GM18517 (cell line): ENCODE data around the gene FGF21.
A peak's percentile ranks its signal among the peaks of the same experiment; 100 is the strongest.
"Not testable (repeated sequence)": the region's sequence is repeated elsewhere in the genome, so short reads cannot be mapped to it uniquely, and the experiment has no call there.

ENCODE experiments used
- ATAC-seq: cut with Tn5 transposase; IDR thresholded peaks from one replicate; pipeline ENCODE4 v1.9.1; 2021; ENCODE audit warnings: mild to moderate bottlenecking, moderate library complexity; ENCODE audit not compliant: unreplicated experiment

Gene FGF21, protein sequence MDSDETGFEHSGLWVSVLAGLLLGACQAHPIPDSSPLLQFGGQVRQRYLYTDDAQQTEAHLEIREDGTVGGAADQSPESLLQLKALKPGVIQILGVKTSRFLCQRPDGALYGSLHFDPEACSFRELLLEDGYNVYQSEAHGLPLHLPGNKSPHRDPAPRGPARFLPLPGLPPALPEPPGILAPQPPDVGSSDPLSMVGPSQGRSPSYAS

DNA sequence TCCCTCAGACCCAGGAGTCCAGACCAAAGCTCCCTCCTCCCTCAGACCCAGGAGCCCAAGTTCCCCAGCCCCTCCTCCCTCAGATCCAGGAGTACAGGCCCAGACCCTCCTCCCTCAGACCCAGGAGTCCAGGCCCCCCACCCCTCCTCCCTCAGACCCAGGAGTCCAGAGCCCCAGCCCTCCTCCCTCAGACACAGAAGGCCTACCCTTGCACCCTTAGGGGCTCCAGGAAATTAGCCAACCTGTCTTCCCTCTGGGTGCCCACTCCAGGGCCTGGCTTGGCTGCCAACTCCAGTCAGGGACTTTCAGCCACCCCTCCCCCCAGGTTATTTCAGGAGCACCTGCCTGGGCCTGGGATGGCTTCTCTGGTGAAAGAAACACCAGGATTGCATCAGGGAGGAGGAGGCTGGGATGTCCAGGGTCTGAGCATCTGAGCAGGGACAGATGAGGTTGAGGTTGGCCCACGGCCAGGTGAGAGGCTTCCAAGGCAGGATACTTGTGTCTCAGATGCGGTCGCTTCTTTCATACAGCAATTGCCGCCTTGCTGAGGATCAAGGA, at the start of gene FGF21:
TSS of gene FGF21 (plus strand) at position 441 of the 558 bp plus-strand sequence. CDS start 713 bp downstream, outside the sequence.
- ATAC-seq = no peak

DNA sequence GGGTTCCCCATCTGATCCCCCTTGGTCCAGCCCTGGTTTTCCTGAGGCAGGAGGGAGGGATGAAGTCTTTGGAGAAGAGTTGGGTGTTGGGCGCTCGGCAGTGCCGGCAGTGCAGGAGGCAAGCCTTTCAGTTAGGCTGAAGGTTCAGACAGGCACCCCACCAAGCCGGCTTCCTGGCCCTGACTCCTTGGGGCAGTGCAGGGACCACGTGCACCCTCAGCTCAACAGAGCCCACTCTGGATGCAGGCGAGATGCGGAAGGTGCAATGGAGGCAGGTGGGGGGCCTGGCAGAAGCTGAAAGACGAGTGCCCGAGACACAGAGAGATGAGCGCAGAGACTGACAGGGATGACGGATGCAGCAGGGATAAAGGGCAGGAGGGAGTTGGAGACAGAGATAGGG, 46.9 kb upstream of the FGF21 start:
- ATAC-seq = no peak

DNA sequence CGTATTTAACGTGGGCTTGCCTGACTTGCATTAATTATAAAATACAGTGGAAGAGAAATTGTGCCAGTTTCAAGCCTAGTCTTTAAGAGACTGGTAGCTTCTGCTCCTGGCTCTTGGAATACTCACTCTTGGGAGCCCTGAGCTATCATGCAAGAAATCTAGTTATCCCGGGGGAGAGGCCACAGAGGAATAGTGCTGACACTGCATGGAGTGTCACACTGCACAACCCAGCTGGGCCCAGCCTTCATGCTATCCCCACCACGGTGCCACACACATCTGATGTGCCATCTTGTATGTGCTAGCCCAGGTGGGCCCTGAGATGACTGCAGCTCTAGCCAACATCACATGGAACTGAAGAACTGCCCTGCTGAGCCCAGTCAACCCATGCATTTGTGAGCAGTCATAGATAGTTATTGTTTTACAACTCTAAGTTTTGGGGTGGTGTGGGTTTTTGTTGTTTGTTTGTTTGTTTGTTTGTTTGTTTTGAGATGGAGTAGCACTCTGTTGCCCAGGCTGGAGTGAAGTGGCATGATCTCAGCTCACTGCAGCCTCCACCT, 44.1 kb upstream of the FGF21 start:
- no peak for ATAC-seq

DNA sequence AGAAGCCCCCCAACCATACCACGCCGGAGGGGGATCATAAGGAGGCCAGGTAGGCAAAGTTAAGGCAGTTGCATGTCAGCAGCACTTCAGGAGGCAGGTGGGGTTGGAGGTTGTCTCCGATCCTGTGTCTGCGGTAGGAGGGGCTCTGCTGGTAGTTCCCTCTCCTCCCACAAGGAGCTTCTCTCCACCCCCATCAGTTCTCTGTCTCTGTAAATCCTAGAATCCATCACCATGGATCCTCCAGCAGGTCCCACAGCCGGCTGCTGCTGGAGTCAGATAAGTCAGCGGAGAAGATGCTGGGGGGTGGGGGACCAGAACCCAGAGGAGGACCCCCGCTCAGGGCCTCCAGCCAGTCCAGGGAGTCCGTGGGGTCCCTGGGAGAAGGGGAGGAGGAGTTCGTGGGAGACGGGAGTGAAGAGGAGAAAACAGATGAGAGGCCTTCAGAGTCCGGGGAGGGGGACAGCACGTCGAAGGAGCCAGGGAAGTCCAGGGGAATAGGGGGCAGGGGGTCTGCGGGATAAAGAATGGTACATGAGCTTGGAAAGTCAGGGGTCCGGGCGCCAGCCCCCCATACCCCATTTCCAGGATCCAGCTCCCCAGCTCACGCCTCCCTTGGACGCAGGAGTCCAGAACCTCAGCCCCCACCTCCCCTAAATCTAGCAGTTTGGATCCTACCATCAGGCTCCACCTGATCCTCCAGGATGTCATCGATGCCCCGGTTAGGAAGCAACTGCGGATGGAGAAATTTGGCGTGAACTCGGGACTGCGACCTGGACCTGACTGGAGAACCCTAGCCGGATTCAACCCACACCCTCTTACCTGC, 42.1 kb upstream of the FGF21 start:
- no peak for ATAC-seq

DNA sequence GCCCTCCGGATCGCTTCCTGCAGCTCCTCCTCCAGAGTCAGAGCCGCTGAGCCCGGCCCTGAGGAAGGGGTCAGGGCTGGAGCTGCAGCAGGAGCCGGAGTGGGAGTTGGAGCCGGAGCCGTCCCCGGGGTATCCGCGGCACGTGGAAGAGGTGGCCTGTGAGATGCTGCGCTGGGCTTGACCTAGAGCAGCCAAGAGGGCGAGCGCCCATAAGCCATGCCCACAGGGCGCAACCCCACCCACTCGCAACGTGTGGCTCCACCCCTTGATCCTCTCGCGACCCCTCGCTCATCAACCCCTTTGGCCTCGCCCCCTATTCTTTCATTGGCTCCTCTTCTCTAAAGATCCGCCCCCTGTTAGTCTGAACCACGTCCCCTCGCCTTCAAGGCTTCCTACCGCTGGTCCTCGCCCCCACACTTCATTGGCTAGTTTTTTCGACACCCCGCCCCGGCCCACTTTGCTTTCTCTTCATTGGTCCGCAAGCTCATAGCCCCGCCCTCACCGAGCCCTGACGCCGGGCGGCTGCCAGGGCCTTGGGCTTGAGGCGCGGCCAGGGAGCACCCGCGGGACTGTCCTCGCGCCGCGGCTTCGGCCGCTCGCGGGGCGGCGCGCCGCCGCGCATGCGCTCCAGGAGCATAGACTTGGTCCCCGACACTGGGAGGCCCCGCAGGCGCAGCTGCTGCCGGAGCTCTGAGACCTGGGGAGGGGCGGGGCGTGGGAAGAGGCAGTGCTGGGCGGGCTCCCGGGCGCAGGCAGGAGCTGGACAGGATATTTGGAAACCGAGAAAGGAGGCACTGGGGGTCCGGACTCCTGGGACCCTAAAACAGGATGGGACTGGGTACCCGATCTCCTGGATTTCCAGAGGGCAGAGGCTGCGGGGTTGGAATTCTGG, 41.2 kb upstream of the FGF21 start:
- peak; percentile 92 for ATAC-seq

DNA sequence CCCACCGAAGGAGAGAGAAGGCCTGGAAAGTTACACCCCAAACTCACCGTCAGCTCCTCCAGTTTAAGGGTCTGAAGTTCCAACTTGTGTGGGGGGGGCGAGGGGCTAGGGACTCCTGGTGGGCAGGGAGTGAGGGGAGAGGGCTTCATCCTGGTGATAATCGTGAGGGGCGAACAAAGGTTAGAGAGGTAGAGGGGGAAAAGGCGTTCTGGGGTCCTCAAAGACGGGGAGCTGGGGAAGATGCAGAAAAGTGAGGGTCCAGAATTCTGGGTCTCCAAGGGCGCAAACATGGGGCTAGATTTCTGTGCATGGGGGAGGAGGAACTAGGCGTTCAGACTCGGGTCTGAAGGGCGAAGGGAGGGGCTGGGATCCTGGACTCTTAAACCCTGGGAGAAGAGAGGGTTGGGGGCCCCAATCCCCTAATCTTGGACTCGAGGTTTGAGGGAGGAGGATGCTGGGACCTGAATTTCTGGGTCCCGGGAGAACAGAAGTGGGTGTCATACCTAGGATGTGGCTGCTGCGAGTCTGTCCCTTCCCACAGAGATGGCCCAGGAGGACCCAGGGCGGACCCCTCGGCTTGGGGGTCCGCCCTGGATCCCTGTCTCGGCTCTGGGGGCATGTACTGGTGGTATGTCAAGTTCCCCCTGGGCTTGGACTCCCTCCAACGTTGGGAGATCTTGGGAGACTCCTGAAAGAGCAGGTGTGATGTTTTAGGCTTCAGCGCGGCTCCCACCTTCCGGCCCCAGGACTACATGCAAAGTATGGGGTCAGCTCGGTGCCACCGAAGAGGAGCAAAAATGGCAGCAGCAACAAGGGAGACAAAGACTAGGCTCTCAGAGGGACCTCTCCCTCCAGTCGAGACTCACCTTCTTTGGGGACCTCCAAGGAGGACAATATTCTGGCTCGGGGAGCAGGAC, 40.3 kb upstream of the FGF21 start:
- no peak for ATAC-seq

DNA sequence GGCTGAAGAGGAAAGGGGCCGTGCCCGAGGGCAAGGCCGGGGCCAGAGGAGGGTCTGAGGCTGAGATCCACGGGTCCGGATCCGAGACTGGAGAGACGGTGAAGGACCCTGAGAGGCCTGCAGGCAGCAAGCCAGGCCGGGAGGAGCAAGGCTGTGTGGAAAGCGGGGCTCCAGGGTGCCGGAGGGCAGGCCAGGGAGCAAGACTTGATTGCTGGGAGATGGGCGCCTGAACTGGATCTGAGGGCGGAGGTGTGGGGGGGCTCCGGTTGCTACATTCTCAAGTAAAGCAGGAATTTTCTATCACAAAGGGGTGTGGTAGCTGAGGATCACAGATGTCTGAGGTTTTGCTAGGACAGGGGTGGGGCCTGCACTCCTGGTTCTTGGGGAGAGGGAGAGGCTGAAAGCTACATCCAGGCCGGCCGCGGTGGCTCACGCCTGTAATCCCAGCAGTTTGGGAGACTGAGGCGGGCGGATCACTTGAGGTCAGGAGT, 39.6 kb upstream of the FGF21 start:
- no peak for ATAC-seq

DNA sequence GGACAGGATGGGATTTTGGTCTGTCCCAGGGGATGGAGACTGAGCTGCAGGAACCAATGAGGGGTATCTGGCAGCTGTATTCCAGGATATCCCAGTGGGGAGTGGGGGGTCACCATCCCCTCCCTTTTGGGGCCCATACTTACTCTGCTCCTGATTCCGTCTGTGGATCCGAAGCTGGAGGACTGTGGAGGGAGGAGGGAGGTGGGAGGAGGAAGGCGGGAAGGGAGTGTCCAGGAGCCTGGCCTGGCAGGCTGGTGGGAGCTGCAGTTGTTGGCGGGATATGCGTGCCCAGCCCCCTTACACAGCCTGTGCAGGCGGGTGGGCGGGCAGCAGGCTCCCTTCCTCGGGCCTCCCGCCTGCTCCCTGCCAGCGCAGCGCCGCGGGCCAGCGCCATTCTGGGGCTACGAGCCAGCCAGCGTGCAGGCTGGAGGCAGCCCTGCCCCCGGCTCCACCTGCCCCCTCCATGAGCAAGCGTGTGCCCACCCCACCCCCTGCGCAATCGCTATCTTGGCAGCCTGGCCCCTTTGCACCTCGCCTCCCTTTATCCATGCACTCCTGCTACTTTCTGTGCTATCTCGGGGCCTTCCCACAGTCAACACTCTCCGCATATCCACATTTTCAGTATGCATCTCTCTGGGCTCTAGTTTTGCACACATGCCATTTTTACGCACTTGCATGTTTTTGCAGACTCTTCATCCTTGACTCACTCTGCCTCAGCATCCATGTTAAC, 38.6 kb upstream of the FGF21 start:
- no peak for ATAC-seq

DNA sequence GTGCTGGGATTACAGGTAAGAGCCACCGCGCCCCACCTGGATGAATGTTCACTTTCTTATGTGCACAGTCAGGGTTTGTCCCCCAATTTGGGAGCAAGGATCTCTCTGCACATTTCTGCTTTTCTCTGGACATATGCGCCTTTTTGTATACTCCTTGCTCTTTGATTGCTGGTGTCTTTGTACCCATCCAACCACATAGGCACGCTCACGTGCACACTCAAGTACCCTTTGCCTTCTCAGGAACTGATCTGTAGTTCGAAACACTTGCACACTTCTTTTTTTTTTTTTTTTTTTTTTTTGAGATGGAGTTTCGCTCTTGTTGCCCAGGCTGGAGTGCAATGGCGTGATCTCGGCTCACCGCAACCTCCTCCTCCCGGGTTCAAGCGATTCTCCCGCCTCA, 37.2 kb upstream of the FGF21 start:
- ATAC-seq = not testable (repeated sequence)

DNA sequence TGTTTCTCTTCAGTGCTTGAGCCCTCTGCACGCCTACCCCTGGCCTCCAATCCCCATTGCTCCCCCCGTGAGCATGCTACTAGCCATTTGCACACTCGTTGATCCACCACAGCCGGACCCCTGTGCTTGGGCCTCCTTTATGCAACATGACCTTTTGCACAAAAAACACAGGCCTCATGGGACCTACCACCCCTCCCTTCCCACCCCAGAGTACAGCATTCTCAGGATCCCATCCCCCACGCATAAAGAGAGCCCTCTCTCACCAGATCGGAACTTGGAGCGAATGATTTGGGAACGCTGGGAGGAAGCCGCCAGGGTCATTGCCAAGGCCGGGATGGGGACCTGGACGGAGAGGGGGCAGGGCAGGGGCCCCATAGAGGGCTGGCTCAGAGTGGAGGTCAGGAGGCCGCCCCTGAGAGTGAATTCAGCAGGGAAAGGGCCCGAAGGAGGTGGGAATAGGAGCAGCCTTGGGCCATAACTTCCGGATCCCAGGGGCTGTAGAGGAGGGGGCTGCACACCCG, 36.6 kb upstream of the FGF21 start:
- ATAC-seq = no peak

DNA sequence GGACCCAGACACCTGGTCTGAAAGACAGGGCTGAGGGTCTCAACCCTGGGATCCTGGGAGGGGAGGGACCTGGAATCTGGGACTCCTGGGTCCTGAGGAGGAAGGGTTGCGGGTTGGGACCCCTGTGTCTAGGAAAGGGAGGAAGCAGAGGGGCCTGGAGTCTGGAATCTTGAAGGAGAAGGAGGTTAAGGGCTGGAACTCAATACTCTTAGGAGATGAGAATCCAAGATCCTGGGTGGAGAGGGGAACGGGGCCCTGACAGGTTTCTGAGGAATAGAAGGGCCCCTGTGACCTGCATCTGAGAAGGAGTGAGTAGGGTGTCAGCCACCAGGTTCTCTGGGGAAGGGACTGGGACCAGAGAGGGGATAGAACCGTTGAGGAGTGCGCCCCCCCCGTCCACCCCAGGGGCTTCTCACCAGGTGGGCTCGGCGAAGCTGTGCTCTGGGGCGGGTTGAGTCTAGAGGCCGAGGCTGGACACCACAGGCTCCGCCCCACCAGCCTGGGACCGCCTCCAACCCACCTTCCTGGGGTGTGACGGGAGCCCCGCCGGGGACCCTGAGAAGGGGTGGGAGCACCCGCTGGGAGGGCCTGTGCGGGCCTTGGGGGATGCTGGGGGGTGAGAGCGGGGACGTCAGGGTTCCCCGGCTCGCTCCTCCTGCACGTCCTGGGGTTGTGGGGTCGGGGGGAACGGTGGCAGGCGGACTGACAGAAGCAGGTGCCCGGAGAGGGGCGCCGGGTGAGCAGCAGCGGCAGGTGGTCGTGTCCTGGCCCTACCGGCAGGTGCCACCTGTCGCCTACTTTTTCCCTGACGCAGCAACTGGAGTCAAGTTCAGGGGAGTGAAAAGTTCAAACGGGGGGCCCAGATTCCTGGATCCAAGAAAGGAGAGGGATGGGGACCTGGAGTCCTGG, 35.8 kb upstream of the FGF21 start, which contains the start of gene MAMSTR:
TSS of gene MAMSTR (minus strand) at position 463 of the 909 bp plus-strand sequence. CDS start 694 bp downstream, outside the sequence.
- ATAC-seq = no peak

DNA sequence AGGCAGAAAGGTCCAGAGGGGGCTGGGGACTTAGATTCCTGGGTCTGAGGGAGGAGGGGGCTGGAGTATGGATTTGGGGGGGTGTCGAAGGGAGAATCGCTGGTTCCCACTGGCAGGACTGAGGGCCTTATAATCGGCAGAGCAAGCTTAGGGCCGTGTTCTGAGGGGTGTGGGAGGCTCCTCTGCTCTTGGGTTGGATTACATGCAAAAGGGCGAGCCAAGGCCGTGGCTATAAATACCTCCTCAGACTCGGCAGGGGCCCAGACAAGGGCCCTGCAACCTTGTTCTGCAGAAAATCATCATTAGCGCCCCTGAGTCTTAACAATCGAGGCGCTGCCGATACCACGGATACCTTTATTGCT, 35.1 kb upstream of the FGF21 start:
- peak; percentile 19 for ATAC-seq

DNA sequence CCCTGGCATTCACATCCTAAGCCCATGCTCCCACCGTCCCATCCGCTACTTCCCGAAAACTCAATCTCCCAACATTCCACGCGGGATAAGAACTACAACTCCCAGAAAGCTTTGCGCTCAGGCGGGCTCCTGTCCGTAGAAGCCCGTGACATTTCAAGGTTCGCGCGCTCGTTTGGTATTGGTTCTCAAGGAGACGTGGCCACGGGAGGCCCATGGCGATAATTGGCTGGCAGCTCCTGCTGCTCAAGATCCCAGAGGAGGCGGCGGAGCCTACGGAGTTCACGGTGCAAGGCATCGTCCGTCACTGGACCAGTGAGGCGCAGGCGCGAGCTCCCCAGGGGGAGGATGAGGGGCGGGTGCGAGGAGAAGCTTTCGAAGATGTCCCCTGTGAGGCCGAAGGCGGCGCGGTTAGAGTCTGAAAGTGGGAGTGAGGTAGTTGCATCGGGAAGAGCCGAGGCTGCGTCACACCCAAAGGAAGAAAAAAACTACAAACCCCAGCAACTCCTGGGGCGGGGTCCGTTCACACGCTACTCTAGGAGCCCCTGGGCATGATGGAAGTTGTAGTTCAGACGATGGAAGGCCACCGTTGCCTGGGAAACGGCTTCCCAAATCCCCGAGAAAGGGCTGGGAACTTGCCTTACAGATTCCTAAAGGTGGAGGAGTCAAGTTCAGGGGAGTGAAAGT, 34.6 kb upstream of the FGF21 start:
- ATAC-seq = peak; percentile 75

DNA sequence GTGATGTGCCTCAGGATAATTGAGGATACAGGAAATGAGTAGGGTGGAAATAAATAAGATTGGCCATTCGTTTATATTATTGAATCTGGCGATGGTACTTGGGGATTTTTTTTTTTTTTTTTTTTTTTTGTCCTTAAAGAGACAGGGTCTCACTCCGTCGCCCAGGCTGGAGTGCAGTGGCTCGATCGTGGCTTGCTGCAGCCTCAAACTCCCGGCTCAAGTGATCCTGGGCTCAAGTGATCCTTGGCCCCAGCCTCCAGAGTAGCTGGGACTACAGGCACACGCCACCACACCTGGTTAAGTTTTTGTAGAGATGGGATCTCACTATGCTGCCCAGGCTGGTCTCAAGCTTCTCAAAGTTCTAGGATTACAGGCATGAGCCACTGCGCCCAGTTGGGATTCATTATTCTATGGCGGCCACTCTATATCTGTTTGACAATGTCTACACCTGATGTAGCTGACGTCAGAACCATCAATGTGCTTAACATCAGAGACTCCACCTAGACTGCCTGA, 33.1 kb upstream of the FGF21 start:
- ATAC-seq = no peak

DNA sequence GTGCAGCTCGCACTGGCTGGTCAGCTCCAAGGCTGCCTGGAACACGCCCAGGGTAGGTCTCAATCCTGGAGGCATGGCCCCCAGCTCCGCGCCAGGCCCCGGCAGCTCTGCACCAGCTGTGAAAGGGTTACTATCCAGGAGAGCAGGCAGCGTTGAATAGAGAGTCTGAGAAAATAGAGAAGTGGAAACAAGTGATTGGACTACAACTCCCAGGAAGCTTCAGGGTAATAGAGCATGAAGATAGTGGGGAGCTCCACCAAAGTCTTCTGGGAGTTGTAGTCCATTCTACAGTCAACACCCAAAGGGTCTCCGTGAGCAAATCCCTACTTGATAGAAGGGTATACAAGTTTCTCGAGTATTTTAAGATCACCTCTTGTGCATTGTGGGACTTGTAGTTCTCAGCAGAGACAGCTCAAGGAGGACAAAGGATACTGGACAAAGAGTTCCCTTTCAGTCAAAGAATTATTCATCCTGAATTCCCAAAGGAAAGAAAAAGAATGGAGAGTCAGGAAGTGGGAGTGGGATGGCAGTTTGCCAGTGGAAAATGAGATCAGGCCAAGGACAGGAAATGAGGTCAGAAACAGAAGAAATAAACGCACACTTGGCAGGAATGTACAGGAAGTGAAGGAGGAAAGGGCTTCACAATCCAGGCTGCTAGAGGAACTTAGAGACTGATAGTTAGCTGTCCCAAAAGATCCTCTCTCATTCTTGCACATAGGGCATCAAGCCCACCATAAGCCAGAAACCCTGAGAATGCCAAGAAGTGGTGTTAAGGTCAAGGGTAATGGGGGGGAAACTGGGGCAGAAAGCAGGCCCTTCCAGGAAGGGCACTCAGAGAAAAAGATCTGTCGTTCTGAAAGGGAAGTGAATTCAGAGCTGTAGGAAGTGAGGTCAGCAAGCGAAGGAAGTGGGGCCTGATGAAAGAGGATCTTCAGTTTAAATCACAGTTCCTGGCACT, 30.2 kb upstream of the FGF21 start:
- no peak for ATAC-seq

DNA sequence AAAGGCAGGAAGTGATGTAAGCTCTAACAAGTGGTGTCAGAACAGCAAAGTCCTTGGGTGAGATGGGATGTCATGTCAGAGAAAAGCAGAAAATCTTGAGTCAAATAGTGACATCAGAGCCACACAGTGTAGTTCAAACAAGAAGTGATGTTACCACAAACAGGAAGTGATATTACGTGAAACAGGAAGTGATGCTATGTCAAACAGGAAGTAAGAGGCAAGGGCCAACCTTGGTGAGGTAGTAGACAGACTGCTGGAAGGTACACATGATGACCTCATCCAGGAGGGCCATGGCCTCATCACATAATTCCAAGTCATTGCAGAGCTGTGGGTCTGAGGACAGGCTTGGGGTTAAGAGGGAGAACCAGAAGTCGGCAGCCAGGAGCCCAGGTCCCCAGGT, 28.8 kb upstream of the FGF21 start:
- no peak for ATAC-seq
